Measurements from ENCODE around the gene EPOP.

The EPOP gene

GRCh38 chr17:38705523-38705802, 30.7 kb upstream of the EPOP start:
- H3K4me3 ChIP-seq (replicated peaks; ENCODE audit: low read depth, low read length) = peak overlapping the region; percentile 86
- TF ChIP-seq CTCF (IDR thresholded peaks at IDR 0.05; ENCODE audit: low read depth, low read length, missing control alignments) = no peak
- DNase-seq (ENCODE audit: extremely low read depth, low read depth) = no peak

- DNase-seq (ENCODE audit: extremely low read depth, low read depth) = no peak
- H3K4me3 ChIP-seq (replicated peaks; ENCODE audit: low read depth, low read length) = peak within 1 kb of the TSS; percentile 86
- no peak for TF ChIP-seq CTCF (IDR thresholded peaks at IDR 0.05; ENCODE audit: low read depth, low read length, missing control alignments)
Measured at GRCh38 chr17:38704606-38705522, 30.1 kb upstream of the EPOP start, which contains the start of gene MLLT6. MLLT6 (plus strand) TSS chr17:38705273; CDS start chr17:38705633, 360 bp downstream.

GRCh38 chr17:38703742-38704605, 29.2 kb upstream of the EPOP start:
- peak overlapping the region; percentile 86 for H3K4me3 ChIP-seq (replicated peaks; ENCODE audit: low read depth, low read length)
- no peak for DNase-seq (ENCODE audit: extremely low read depth, low read depth)
- no peak for TF ChIP-seq CTCF (IDR thresholded peaks at IDR 0.05; ENCODE audit: low read depth, low read length, missing control alignments)

- DNase-seq (ENCODE audit: extremely low read depth, low read depth) = no peak
- peak overlapping the region; percentile 86 for H3K4me3 ChIP-seq (replicated peaks; ENCODE audit: low read depth, low read length)
- TF ChIP-seq CTCF (IDR thresholded peaks at IDR 0.05; ENCODE audit: low read depth, low read length, missing control alignments) = no peak
Measured at GRCh38 chr17:38702916-38703741, 28.4 kb upstream of the EPOP start.

- no peak for DNase-seq (ENCODE audit: extremely low read depth, low read depth)
- peak overlapping the region; percentile 86 for H3K4me3 ChIP-seq (replicated peaks; ENCODE audit: low read depth, low read length)
- TF ChIP-seq CTCF (IDR thresholded peaks at IDR 0.05; ENCODE audit: low read depth, low read length, missing control alignments) = no peak
Measured at GRCh38 chr17:38702166-38702915, 27.6 kb upstream of the EPOP start.

Measured in HFF-Myc (cell line).